IMR-90 (cell line): ENCODE results near the gene GABBR1. TPM values are rescaled to one million over a fixed set of nuclear protein-coding genes. Genes with fewer than 3 reads are reported as not detected.
A peak's percentile ranks its signal among the peaks of the same experiment; 100 is the strongest.

Experiments
- ATAC-seq: fragments of 200-7000 bp; cut with Tn5 transposase; 2 replicates; pipeline ENCODE4 v1.9.1; 2020; ENCODE audit warnings: low read depth, mild to moderate bottlenecking, moderate library complexity
- Bru-seq: library from RNA; stranded (reverse); fragments of 400-500 nt; gene quantifications from one replicate; lab custom pipeline; 2021; lab: Mats Ljungman, UMichigan
- BruChase-seq, 2 experiments: library from RNA; stranded (reverse); fragments of 400-500 nt; gene quantifications; one replicate each; lab custom pipeline; 2021; lab: Mats Ljungman, UMichigan
- BruUV-seq: library from RNA; stranded (reverse); fragments of 400-500 nt; replicated peaks from 2 replicates; lab custom pipeline; 2021; lab: Mats Ljungman, UMichigan
- CTCF ChIA-PET: fragments of 300-600 bp; formaldehyde crosslinking; extraction: SDS; loops from one replicate; lab custom pipeline; 2021; ENCODE audit warnings: antibody characterized with exemption; lab: Yijun Ruan, JAX
- POLR2A ChIA-PET: fragments of 300-600 bp; sonication (Branson Sonifier 250); formaldehyde crosslinking; loops from one replicate; lab custom pipeline; 2022; ENCODE audit warnings: antibody characterized with exemption; ENCODE audit not compliant: unreplicated experiment; lab: Charles Lee
- DNase-seq: peaks from one replicate; pipeline ENCODE4 v3.0.0; 2013
- H2AFZ ChIP-seq: replicated peaks from 2 replicates; pipeline ENCODE3; 2013; ENCODE audit warnings: low read length, mild to moderate bottlenecking; ENCODE audit not compliant: poor library complexity
- H2AK5ac ChIP-seq: 2 replicates; pipeline ENCODE4 v1.6.1; 2013; ENCODE audit warnings: low read depth, low read length, inconsistent platforms
- H2AK9ac ChIP-seq: replicated peaks from 2 replicates; pipeline ENCODE3; 2013; ENCODE audit warnings: mild to moderate bottlenecking, low read depth, low read length, moderate library complexity; ENCODE audit not compliant: poor library complexity
- H2BK120ac ChIP-seq: 2 replicates; pipeline ENCODE4 v1.6.1; 2013; ENCODE audit warnings: low read depth, low read length, inconsistent platforms
- H2BK15ac ChIP-seq: 3 replicates; pipeline ENCODE4 v1.6.1; 2013; ENCODE audit warnings: low read depth, low read length, inconsistent platforms
- H2BK20ac ChIP-seq: 2 replicates; pipeline ENCODE4 v1.6.1; 2013; ENCODE audit warnings: low read depth, mild to moderate bottlenecking, inconsistent platforms, low read length, moderate library complexity
- H2BK5ac ChIP-seq: 2 replicates; pipeline ENCODE4 v1.6.1; 2013; ENCODE audit warnings: mild to moderate bottlenecking, low read depth, low read length, inconsistent platforms; ENCODE audit not compliant: poor library complexity, severe bottlenecking
- H3K14ac ChIP-seq: replicated peaks from 2 replicates; pipeline ENCODE4 v1.6.1; 2013; ENCODE audit warnings: low read depth, low read length, inconsistent platforms
- H3K18ac ChIP-seq: 2 replicates; pipeline ENCODE4 v1.6.1; 2013; ENCODE audit warnings: low read depth, low read length, control low read depth
- H3K23ac ChIP-seq: 2 replicates; pipeline ENCODE4 v1.6.1; 2013; ENCODE audit warnings: low read depth, low read length, inconsistent platforms
- H3K27ac ChIP-seq: 2 replicates; pipeline ENCODE4 v1.5.1; 2013; ENCODE audit warnings: mild to moderate bottlenecking, control low read depth, low read length; ENCODE audit not compliant: insufficient read depth
- H3K27me3 ChIP-seq: 2 replicates; pipeline ENCODE4 v1.6.1; 2013; ENCODE audit warnings: low read length; ENCODE audit not compliant: control insufficient read depth, insufficient read depth
- H3K36me3 ChIP-seq: 2 replicates; pipeline ENCODE4 v1.6.1; 2013; ENCODE audit warnings: low read length, mixed read lengths; ENCODE audit not compliant: control insufficient read depth, insufficient read depth
- H3K4ac ChIP-seq: 2 replicates; pipeline ENCODE4 v1.6.1; 2013; ENCODE audit warnings: low read depth, low read length, inconsistent platforms
- H3K4me1 ChIP-seq: 2 replicates; pipeline ENCODE4 v1.6.1; 2013; ENCODE audit warnings: low read length, mixed read lengths; ENCODE audit not compliant: control insufficient read depth, insufficient read depth
- H3K4me2 ChIP-seq: 2 replicates; pipeline ENCODE4 v1.6.1; 2013; ENCODE audit warnings: low read depth, mild to moderate bottlenecking, control low read depth, low read length, moderate library complexity
- H3K4me3 ChIP-seq: 2 replicates; pipeline ENCODE4 v1.5.1; 2013; ENCODE audit warnings: low read depth, mild to moderate bottlenecking, control low read depth, low read length, moderate library complexity; ENCODE audit not compliant: insufficient read depth
- H3K56ac ChIP-seq: 2 replicates; pipeline ENCODE4 v1.6.1; 2013; ENCODE audit warnings: low read length, inconsistent platforms; ENCODE audit not compliant: insufficient read depth; ENCODE audit errors: extremely low read depth
- H3K79me1 ChIP-seq, 2 experiments: 2 replicates each; pipeline ENCODE4 v1.6.1; 2013; ENCODE audit warnings: low read length in 2 of 2, inconsistent platforms in 1 of 2, low read depth in 1 of 2
- H3K9ac ChIP-seq: 2 replicates; pipeline ENCODE4 v1.6.1; 2013; ENCODE audit warnings: low read depth, low read length, control low read depth
- H3K9me1 ChIP-seq: 2 replicates; pipeline ENCODE4 v1.6.1; 2013; ENCODE audit warnings: low read length, inconsistent platforms; ENCODE audit not compliant: insufficient read depth
- H3K9me3 ChIP-seq: 2 replicates; pipeline ENCODE4 v1.6.1; 2013; ENCODE audit warnings: low read length; ENCODE audit not compliant: control insufficient read depth, insufficient read depth
- H4K20me1 ChIP-seq: 2 replicates; pipeline ENCODE4 v1.6.1; 2013; ENCODE audit warnings: low read length, inconsistent platforms; ENCODE audit not compliant: insufficient read depth
- H4K5ac ChIP-seq: 2 replicates; pipeline ENCODE4 v1.6.1; 2013; ENCODE audit warnings: mild to moderate bottlenecking, low read depth, low read length, control low read depth
- H4K8ac ChIP-seq, 2 experiments: 2 replicates each; pipeline ENCODE4 v1.6.1; 2013; ENCODE audit warnings: low read depth in 2 of 2, low read length in 2 of 2, control low read depth in 1 of 2, inconsistent platforms in 1 of 2
- H4K91ac ChIP-seq: 2 replicates; pipeline ENCODE4 v1.6.1; 2013; ENCODE audit warnings: low read depth, low read length, inconsistent platforms; ENCODE audit not compliant: insufficient read depth
- FOS ChIP-seq: fragments of 150-350 bp; IDR thresholded peaks from 2 replicates; pipeline ENCODE4 v1.6.1; 2016; ENCODE audit warnings: low read depth, low read length
- MAZ ChIP-seq: IDR thresholded peaks from 2 replicates; pipeline ENCODE4 v1.6.1; 2012; ENCODE audit warnings: low read depth, mild to moderate bottlenecking, low read length, improper control_type of control experiment, moderate library complexity, borderline replicate concordance
- MXI1 ChIP-seq: IDR thresholded peaks from 2 replicates; pipeline ENCODE4 v1.6.1; 2012; ENCODE audit warnings: low read depth, mild to moderate bottlenecking, low read length, moderate library complexity, borderline replicate concordance
- WGBS, 2 experiments: methylation state at CpG; one replicate each; pipeline versions ENCODE4 v1.1.5 to v1.1.7; 2013; ENCODE audit warnings: missing lambda C conversion rate in 2 of 2; ENCODE audit not compliant: insufficient read length in 1 of 2; ENCODE audit errors: extremely low coverage in 2 of 2; 5-methylcytosine and 5-hydroxymethylcytosine counted together
- dilution Hi-C: fragments of 300-500 bp; cut with HindIII; formaldehyde crosslinking; loops from one replicate; pipeline ENCODE4 v1.14.3; 2018; ENCODE audit warnings: low sequenced_read_pairs; ENCODE audit not compliant: unreplicated experiment
- in situ Hi-C: fragments of 300-500 bp; cut with MboI; formaldehyde crosslinking; loops from 3 replicates; pipeline ENCODE4 v1.14.3; 2019; ENCODE audit warnings: low sequenced_read_pairs, inconsistent platforms, mixed read lengths
- intact Hi-C: fragments of 100-400 bp; cut with micrococcal nuclease; formaldehyde crosslinking; loops from 2 replicates; pipeline ENCODE4 v1.10.0; 2022
- long read RNA-seq: library from polyadenylated mRNA; unstranded; transcript quantifications from one replicate; pipeline ENCODE4 v2.0.0, GENCODE V29; 2021; ENCODE audit not compliant: unreplicated experiment
- polyA plus RNA-seq, 3 experiments: library from polyadenylated mRNA; depleted of rRNA; stranded (reverse); fragments of >200 nt; gene quantifications; 2 replicates each; pipeline ENCODE4 v1.2.3, GENCODE V29; 2012; ENCODE audit warnings: low replicate concordance in 1 of 3
- total RNA-seq: library from RNA; depleted of rRNA; stranded (reverse); fragments of >200 nt; gene quantifications from 2 replicates; pipeline ENCODE4 v1.2.3, GENCODE V29; 2012; rRNA removed

GABBR1 gene
- total RNA-seq (5.9 and 6.9 TPM in 2 replicates), polyA plus RNA-seq (2012; rRNA removed) (25.6 and 31.5 TPM in 2 replicates), Bru-seq, nascent RNA (percentile 69 among the genes with signal in this experiment), BruChase-seq, experiment 1, labeled RNA remaining after a 6-hour chase (percentile 77 among the genes with signal in this experiment), BruChase-seq, experiment 2, labeled RNA remaining after a 2-hour chase (percentile 84 among the genes with signal in this experiment)
- polyA plus RNA-seq (2012; cell fraction: cytosol; rRNA removed), result 6.7 and 7.4 TPM in 2 replicates
- 258 and 361 TPM in 2 replicates for polyA plus RNA-seq (2012; cell fraction: nucleus; rRNA removed; ENCODE audit: low replicate concordance)
- long read RNA-seq, transcript GABBR1-207 (4 exons, 1,252 nt), result major isoform, 5 of 13 reads
- long read RNA-seq, partial matches to known transcripts, result 3 of 13 reads
- long read RNA-seq, other reads (novel, unspliced or antisense), result 4 of 13 reads

DNA sequence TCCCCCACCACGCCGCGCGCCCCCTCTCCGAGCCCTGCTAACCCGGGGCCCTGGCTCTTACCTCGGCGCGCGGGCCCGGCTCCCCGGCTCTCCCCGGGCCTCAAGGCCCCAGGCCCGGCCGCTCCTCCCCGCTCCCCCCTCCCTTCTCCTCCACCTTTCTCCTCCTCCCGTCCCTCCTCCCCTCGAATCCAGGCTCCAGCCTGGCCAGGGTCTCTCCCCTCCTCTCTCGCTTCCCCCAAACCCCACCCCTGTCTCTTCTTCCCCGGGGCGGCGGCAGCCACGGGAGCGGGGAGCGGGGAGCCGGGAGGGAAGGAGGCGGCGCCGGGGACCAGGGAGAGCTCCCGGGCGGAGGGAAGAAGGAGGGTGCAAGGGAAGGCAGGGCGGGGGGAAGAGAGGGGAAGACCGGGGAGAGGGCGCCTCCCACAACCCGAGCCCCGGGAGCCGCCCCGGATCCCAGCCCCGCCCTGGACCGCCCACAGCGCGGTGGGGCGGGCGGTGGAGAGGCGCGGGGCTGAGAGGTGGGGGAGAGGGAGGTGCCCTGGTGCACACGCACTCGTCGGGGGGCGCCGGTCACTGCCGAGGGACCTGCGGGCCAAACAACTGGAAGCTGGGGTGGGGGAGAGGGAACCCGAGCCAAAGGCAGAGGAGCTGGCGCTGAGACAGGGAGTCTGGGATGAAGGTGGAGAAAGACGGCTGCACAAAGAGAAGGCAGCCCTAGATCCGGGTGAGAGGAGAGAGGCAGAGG is at the start of gene GABBR1:
GABBR1 (minus strand) TSS at position 395 of the 745 bp plus-strand sequence. CDS start 798 bp downstream, outside the sequence.
- peak within 1 kb of the TSS; percentile 40; the same call in 1 of the 2 replicates for H2BK20ac ChIP-seq
- no TSS peak for BruUV-seq
- TF ChIP-seq MAZ (peak; percentile 100), FOS (no peak), MXI1 (peak; percentile 16; the same call in 1 of the 2 replicates)
- H2BK5ac ChIP-seq, result peak within 1 kb of the TSS; percentile 14
- H3K4me3 ChIP-seq, result peak within 1 kb of the TSS; percentile 77
- H3K56ac ChIP-seq, result no peak within 1 kb of the TSS; the same call in 1 of the 2 replicates
- peak within 1 kb of the TSS; percentile 86 for H2AK9ac ChIP-seq
- H3K79me1 ChIP-seq, result peaks cover 8 to 32% of the 10 kb centered on the region in 2 experiments; a peak in 3 of 4 replicates
- H4K8ac ChIP-seq, result peak within 1 kb of the TSS; percentile 66 to 76; a peak in 2 of 4 replicates
- peak within 1 kb of the TSS; percentile 87 for H3K4me2 ChIP-seq
- peak within 1 kb of the TSS; percentile 98 for H2AFZ ChIP-seq
- ATAC-seq (peak; percentile 90), DNase-seq (peak; percentile 79)
- no peaks in the 10 kb centered on the region for H3K27me3 ChIP-seq
- H3K9me1 ChIP-seq, result peaks cover 9% of the 10 kb centered on the region; the same call in 1 of the 2 replicates
- 0% methylated on average over 2 of the region's 57 CpGs; no CpG with 5 or more reads in 1 of the 2 experiments for WGBS, 2 experiments
- peak within 1 kb of the TSS; percentile 77 for H3K4ac ChIP-seq
- peak within 1 kb of the TSS; percentile 89 for H3K14ac ChIP-seq
- no peaks in the 10 kb centered on the region for H3K36me3 ChIP-seq
- CTCF ChIA-PET, result interaction anchor here (1.1 to 1.8 kb wide), 3 partner anchors 15 to 21 kb away, joined by 4 to 11 read pairs (median 6); no protein-coding TSS in a partner anchor
- peaks cover 11% of the 10 kb centered on the region for H3K4me1 ChIP-seq
- POLR2A ChIA-PET, result interaction anchor here (0.7 to 1.0 kb wide), 2 partner anchors 19 to 1907 kb away, joined by 3 to 4 read pairs; no protein-coding TSS in a partner anchor
- H2AK5ac ChIP-seq, result peak within 1 kb of the TSS; percentile 48
- peaks cover 4% of the 10 kb centered on the region for H4K20me1 ChIP-seq
- H3K27ac ChIP-seq, result peak within 1 kb of the TSS; percentile 62
- H4K5ac ChIP-seq, result peak within 1 kb of the TSS; percentile 21; the same call in 1 of the 2 replicates
- H2BK120ac ChIP-seq, result peak within 1 kb of the TSS; percentile 47
- peak within 1 kb of the TSS; percentile 98 for H3K23ac ChIP-seq
- in situ Hi-C loops (no loop called here), intact Hi-C loops (loop anchor here (5.0 kb wide), 2 partner anchors 119 to 1406 kb away; partner anchors contain the start of gene ZSCAN9), dilution Hi-C loops (no loop called here)
- peak within 1 kb of the TSS; percentile 75 for H4K91ac ChIP-seq
- no peaks in the 10 kb centered on the region for H3K9me3 ChIP-seq
- peak within 1 kb of the TSS; percentile 15; the same call in 1 of the 2 replicates for H3K18ac ChIP-seq
- H3K9ac ChIP-seq, result peak within 1 kb of the TSS; percentile 56
- no peak within 1 kb of the TSS; the same call in 2 of the 3 replicates for H2BK15ac ChIP-seq
